Measurements from ENCODE around the gene FARS2. TPM values are rescaled to one million over a fixed set of nuclear protein-coding genes. Genes with fewer than 3 reads are reported as not detected.
A peak's percentile ranks its signal among the peaks of the same experiment; 100 is the strongest.

The FARS2 gene
- total RNA-seq, result 19.8 to 20.1 TPM (median 19.9 TPM) in 3 replicates

- H3K4me3 Mint-ChIP-seq, result peak within 1 kb of the TSS; percentile 99
- H3K36me3 Mint-ChIP-seq, result peaks cover 11% of the 10 kb centered on the region
- peaks cover 20% of the 10 kb centered on the region for H3K4me1 Mint-ChIP-seq
- peak; percentile 87 to 95 for DNase-seq (ENCODE audit: low spot score in 2 of 2, unreplicated experiment in 2 of 2)
- H3K27me3 Mint-ChIP-seq (ENCODE audit: low read depth), result no peaks in the 10 kb centered on the region
- peak; percentile 41 for TF ChIP-seq CTCF (IDR thresholded peaks at IDR 0.05; ENCODE audit: unreplicated experiment)
- no peaks in the 10 kb centered on the region for H3K9me3 Mint-ChIP-seq
- peak within 1 kb of the TSS; percentile 99 for H3K27ac Mint-ChIP-seq
Measured at GRCh38 chr6:5260661-5261544, at the start of gene FARS2, which contains the start of gene LYRM4. Gene FARS2 (plus strand): TSS chr6:5261513. Gene LYRM4 (minus strand): TSS chr6:5260950. CDS start chr6:5260733, 217 bp downstream.

- DNase-seq (ENCODE audit: low spot score in 2 of 2, unreplicated experiment in 2 of 2), result no peak
- TF ChIP-seq CTCF (IDR thresholded peaks at IDR 0.05; ENCODE audit: unreplicated experiment), result no peak
- Mint-ChIP-seq H3K4me1 (peaks cover 54% of the 10 kb centered on the region), H3K9me3 (no peaks in the 10 kb centered on the region), H3K27ac (peak overlapping the region; percentile 68), H3K36me3 (no peaks in the 10 kb centered on the region), H3K27me3 (ENCODE audit: low read depth) (no peaks in the 10 kb centered on the region), H3K4me3 (no peak overlapping the region)
Measured at GRCh38 chr6:5213836-5214235, 47.5 kb upstream of the FARS2 start.

- no peaks in the 10 kb centered on the region for H3K27me3 Mint-ChIP-seq (ENCODE audit: low read depth)
Measured at GRCh38 chr6:5214570-5215052, 46.7 kb upstream of the FARS2 start.

GRCh38 chr6:5215159-5215558, 46.2 kb upstream of the FARS2 start:
- no peaks in the 10 kb centered on the region for H3K27me3 Mint-ChIP-seq (ENCODE audit: low read depth)
- no peak for TF ChIP-seq CTCF (IDR thresholded peaks at IDR 0.05; ENCODE audit: unreplicated experiment)
- H3K4me1 Mint-ChIP-seq, result peaks cover 62% of the 10 kb centered on the region
- no peaks in the 10 kb centered on the region for H3K9me3 Mint-ChIP-seq
- no peaks in the 10 kb centered on the region for H3K36me3 Mint-ChIP-seq
- no peak overlapping the region for H3K27ac Mint-ChIP-seq
- DNase-seq (ENCODE audit: low spot score in 2 of 2, unreplicated experiment in 2 of 2), result no peak
- H3K4me3 Mint-ChIP-seq, result no peak overlapping the region

More at GRCh38 chr6:5214570-5215052, 46.7 kb upstream of the FARS2 start:
- peak; percentile 35 to 58 for DNase-seq (ENCODE audit: low spot score in 2 of 2, unreplicated experiment in 2 of 2)
- Mint-ChIP-seq H3K9me3 (no peaks in the 10 kb centered on the region), H3K4me1 (peaks cover 58% of the 10 kb centered on the region), H3K36me3 (no peaks in the 10 kb centered on the region), H3K27ac (peak overlapping the region; percentile 41), H3K4me3 (no peak overlapping the region)
- peak; percentile 47 for TF ChIP-seq CTCF (IDR thresholded peaks at IDR 0.05; ENCODE audit: unreplicated experiment)

- no peak overlapping the region for H3K4me3 Mint-ChIP-seq
- no peaks in the 10 kb centered on the region for H3K9me3 Mint-ChIP-seq
- TF ChIP-seq CTCF (IDR thresholded peaks at IDR 0.05; ENCODE audit: unreplicated experiment), result no peak
- H3K4me1 Mint-ChIP-seq, result peaks cover 59% of the 10 kb centered on the region
- no peak overlapping the region for H3K27ac Mint-ChIP-seq
- H3K36me3 Mint-ChIP-seq, result no peaks in the 10 kb centered on the region
- H3K27me3 Mint-ChIP-seq (ENCODE audit: low read depth), result no peaks in the 10 kb centered on the region
- no peak for DNase-seq (ENCODE audit: low spot score in 2 of 2, unreplicated experiment in 2 of 2)
Measured at GRCh38 chr6:5215799-5216198, 45.5 kb upstream of the FARS2 start.

All from mesothelial cell of epicardium (in vitro differentiated cells).